HG03108 (cell line): Measurements from ENCODE around the gene CDH23.
A peak's percentile ranks its signal among the peaks of the same experiment; 100 is the strongest.

Experiments used
- ATAC-seq: cut with Tn5 transposase; IDR thresholded peaks from one replicate; pipeline ENCODE4 v1.9.1; 2021; ENCODE audit warnings: moderate library complexity; ENCODE audit not compliant: unreplicated experiment

CDH23 gene

GRCh38 chr10:71818674-71819260 is 422.0 kb downstream of the CDH23 start:
- no peak for ATAC-seq

GRCh38 chr10:71819441-71819861 is 422.7 kb downstream of the CDH23 start:
- no peak for ATAC-seq

- no peak for ATAC-seq
Measured at GRCh38 chr10:71819985-71820384, 423.3 kb downstream of the CDH23 start.

GRCh38 chr10:71820966-71821365 is 424.2 kb downstream of the CDH23 start:
- ATAC-seq = no peak

GRCh38 chr10:71821909-71822763 is 425.4 kb downstream of the CDH23 start:
- no peak for ATAC-seq

GRCh38 chr10:71823356-71823755 is 426.6 kb downstream of the CDH23 start:
- ATAC-seq = no peak

GRCh38 chr10:71824333-71824732 is 427.6 kb downstream of the CDH23 start:
- no peak for ATAC-seq

- no peak for ATAC-seq
Measured at GRCh38 chr10:71825217-71825616, 428.5 kb downstream of the CDH23 start.

GRCh38 chr10:71827852-71828251 is 431.1 kb downstream of the CDH23 start:
- ATAC-seq = no peak

- ATAC-seq = no peak
Measured at GRCh38 chr10:71828702-71829101, 432.0 kb downstream of the CDH23 start.

GRCh38 chr10:71829171-71829570 is 432.5 kb downstream of the CDH23 start:
- ATAC-seq = no peak

- ATAC-seq = no peak
Measured at GRCh38 chr10:71829896-71830295, 433.2 kb downstream of the CDH23 start.

- no peak for ATAC-seq
Measured at GRCh38 chr10:71830726-71831125, 434.0 kb downstream of the CDH23 start.

GRCh38 chr10:71831646-71832552 is 435.2 kb downstream of the CDH23 start:
- ATAC-seq = no peak

GRCh38 chr10:71832967-71833366 is 436.2 kb downstream of the CDH23 start:
- ATAC-seq = no peak

GRCh38 chr10:71833451-71834342 is 437.0 kb downstream of the CDH23 start:
- no peak for ATAC-seq

- no peak for ATAC-seq
Measured at GRCh38 chr10:71834343-71834674, 437.6 kb downstream of the CDH23 start.

GRCh38 chr10:71835671-71836595 is 439.2 kb downstream of the CDH23 start:
- ATAC-seq = peak; percentile 87

- ATAC-seq = peak; percentile 19
Measured at GRCh38 chr10:71836596-71836974, 439.9 kb downstream of the CDH23 start.
